SK-N-SH (cell line): Measurements from ENCODE around the gene ASTN2.

Source experiments
- CTCF ChIP-seq: fragments of 200-600 bp; sonication (generic); IDR thresholded peaks from 2 replicates; pipeline ENCODE4 v1.6.1; 2017; ENCODE audit warnings: antibody characterized with exemption, mild to moderate bottlenecking, moderate library complexity
- EP300 ChIP-seq, 2 experiments: IDR thresholded peaks; 2 replicates each; pipeline versions ENCODE4 v1.4.0 to v1.6.1; 2012; ENCODE audit warnings: borderline replicate concordance in 1 of 2, low read depth in 1 of 2, low read length in 1 of 2
- EZH2phosphoT487 ChIP-seq: fragments of 200-600 bp; sonication (generic); IDR thresholded peaks from 2 replicates; pipeline ENCODE4 v1.6.1; 2017; ENCODE audit warnings: low read depth, mixed run types, mild to moderate bottlenecking, antibody characterized with exemption, moderate library complexity, borderline replicate concordance
- FOXJ3 ChIP-seq: sonication (generic); formaldehyde crosslinking; IDR thresholded peaks from 2 replicates; pipeline ENCODE4 v1.5.1; 2020; ENCODE audit warnings: mild to moderate bottlenecking, missing genetic modification reagents
- GABPA ChIP-seq: IDR thresholded peaks from 2 replicates; pipeline ENCODE4 v1.4.0; 2012; ENCODE audit warnings: low read depth, mild to moderate bottlenecking
- NFIC ChIP-seq: IDR thresholded peaks from 2 replicates; pipeline ENCODE4 v1.4.0; 2012; ENCODE audit warnings: borderline replicate concordance
- NRF1 ChIP-seq: IDR thresholded peaks from 2 replicates; pipeline ENCODE4 v1.6.1; 2012; ENCODE audit warnings: low read depth, mild to moderate bottlenecking, low read length
- POLR2AphosphoS5 ChIP-seq: IDR thresholded peaks from 2 replicates; pipeline ENCODE4 v1.6.1; 2012; ENCODE audit warnings: low read depth, low read length
- RAD21 ChIP-seq: IDR thresholded peaks from 2 replicates; pipeline ENCODE4 v1.6.1; 2012; ENCODE audit warnings: mild to moderate bottlenecking, low read length
- REST ChIP-seq: IDR thresholded peaks from 2 replicates; pipeline ENCODE4 v1.6.1; 2012; ENCODE audit warnings: mild to moderate bottlenecking, low read depth, low read length, moderate library complexity
- TCF12 ChIP-seq: IDR thresholded peaks from 2 replicates; pipeline ENCODE4 v1.4.0; 2012

GRCh38 chr9:117266855-117267497 is 147.9 kb downstream of the ASTN2 start:
- TF ChIP-seq TCF12 (no peak), CTCF (no peak), NFIC (no peak), EZH2phosphoT487 (no peak), EP300 (IDR thresholded peaks at IDR 0.05; ENCODE audit: borderline replicate concordance in 1 of 2, low read depth in 1 of 2, low read length in 1 of 2) (no peak), RAD21 (no peak), NRF1 (no peak), POLR2AphosphoS5 (no peak), REST (no peak), GABPA (no peak), FOXJ3 (no peak)
